Stimulated activated CD8-positive, alpha-beta memory T cell treated with anti-CD3 and anti-CD28 coated beads, Interleukin-2, amount 100 ng/mL, for 48 hours (primary cell): Measurements from ENCODE around the gene SLC35A3.
"Not testable (repeated sequence)": the region's sequence is repeated elsewhere in the genome, so short reads cannot be mapped to it uniquely, and the experiment has no call there.

Source experiments
- DNase-seq, 2 donors: peaks; one replicate each; pipeline ENCODE4 v3.0.0-alpha.2; 2020; ENCODE audit warnings: low read depth in 2 of 2

Gene SLC35A3

GRCh38 chr1:99969729-99970621 lies at the start of gene SLC35A3:
TSS of gene SLC35A3 (plus strand) at chr1:99969996. CDS start at chr1:99993555, 23,559 bp downstream.
- DNase-seq = peak; percentile 75 to 79

GRCh38 chr1:99934801-99935200 lies 35.0 kb upstream of the SLC35A3 start:
- DNase-seq = no peak

DNA sequence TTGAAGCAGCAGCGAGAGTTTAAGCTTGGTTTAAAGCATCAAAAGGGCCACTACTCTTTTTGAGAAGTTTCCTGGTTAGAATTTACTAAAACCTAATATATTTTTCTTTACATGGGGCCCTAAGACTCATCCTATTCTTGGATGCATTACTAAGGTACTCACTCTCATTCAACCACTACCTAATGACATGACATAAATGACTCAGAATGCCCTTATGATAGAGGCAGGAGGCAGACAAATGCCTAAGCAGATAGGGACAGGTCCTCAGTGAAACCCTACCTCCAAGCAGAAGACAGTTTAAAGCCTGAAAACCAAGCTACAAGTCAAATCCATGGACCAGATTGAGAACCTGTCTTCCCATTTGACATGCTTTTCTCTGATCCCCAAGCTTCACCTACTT lies 34.3 kb upstream of the SLC35A3 start:
- no peak for DNase-seq

- DNase-seq = no peak
Observed at GRCh38 chr1:99936071-99936470, 33.7 kb upstream of the SLC35A3 start.

GRCh38 chr1:99942723-99943122 lies 27.1 kb upstream of the SLC35A3 start:
- no peak for DNase-seq

DNA sequence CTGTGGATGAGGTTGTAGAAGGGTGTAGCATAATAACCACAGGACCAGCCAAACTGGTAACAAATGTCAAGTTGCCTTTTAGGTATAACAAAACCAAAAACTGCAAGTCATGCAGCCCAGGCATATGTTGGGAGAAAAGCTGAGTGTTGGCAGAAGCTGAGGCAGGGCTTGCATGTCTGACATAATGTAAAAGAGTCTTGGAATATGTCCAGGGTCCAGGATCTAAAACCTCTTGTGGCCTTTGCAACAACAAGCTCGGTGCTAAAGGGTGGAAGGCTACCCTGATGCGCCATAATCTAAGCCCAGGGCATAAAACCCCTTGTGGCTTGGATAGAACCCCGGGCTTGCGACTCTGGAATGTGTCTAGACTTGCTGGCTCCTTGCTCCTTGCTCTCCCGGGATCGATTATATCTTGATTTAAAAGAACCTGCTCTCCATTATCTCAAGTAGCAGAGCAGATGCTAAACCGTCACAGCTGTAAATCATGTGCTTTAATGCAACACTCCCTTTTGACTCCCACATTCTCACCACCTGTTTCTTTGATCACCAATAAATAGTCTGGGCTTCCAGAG lies 26.5 kb upstream of the SLC35A3 start:
- no peak for DNase-seq

DNA sequence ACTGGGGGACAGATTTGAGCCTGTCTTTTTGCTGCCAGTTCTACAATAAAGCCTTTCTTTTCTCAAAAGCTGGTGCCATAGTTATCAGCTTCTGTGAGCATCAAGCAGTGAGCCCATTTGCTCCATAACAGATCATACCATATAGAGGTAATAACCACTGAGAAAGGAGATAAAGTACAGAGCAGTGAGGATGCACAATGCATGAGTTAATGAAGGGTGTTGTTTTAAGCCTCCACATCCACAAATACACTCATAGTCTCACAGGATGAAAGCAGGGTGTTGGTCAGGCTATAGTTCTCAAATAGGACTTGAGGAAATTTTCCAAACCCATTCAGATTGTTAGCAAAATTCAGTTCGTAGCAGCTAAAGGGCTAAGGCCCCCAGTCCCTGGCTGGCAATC lies 25.6 kb upstream of the SLC35A3 start:
- no peak for DNase-seq

- no peak for DNase-seq
Observed at GRCh38 chr1:99945174-99945573, 24.6 kb upstream of the SLC35A3 start.

DNA sequence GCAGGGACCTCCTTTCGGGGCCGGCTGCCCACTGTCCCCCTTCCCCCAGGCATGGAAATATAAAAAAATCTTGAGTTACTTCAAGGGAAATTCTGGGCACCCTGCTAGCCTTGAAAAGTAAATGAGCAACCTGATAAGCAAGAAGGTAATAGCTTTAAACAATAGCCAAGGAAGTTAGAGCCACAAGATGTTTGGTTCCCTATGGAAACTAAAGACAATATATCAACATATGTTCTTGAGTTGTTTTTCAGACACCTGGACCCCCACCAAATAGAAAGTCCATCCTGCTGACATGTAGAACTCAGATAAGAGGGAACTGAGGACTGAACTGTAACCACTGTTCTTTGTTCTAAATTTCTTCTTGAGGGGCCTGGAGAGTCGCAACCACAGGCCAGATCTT lies 19.3 kb upstream of the SLC35A3 start:
- DNase-seq = no peak

GRCh38 chr1:99952522-99952921 lies 17.3 kb upstream of the SLC35A3 start:
- no peak for DNase-seq

DNA sequence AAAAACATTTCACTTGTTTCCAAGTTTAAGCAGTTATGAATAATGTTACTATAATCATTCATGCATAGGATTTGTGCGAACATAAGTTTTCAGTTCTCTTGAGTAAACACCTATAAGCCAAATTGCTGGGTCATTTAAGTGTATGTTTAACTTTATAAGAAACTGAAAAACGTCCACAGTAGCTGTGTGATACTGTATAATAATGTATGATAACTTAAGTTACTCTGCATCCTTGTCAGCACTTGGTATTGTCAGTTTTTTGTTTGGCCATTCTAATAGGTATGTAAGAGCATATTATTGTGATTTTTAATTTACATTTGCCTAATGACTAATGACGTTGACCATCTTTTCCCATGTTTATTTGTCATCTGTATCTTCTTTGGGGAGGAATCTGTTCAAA lies 14.4 kb upstream of the SLC35A3 start:
- DNase-seq = no peak

DNA sequence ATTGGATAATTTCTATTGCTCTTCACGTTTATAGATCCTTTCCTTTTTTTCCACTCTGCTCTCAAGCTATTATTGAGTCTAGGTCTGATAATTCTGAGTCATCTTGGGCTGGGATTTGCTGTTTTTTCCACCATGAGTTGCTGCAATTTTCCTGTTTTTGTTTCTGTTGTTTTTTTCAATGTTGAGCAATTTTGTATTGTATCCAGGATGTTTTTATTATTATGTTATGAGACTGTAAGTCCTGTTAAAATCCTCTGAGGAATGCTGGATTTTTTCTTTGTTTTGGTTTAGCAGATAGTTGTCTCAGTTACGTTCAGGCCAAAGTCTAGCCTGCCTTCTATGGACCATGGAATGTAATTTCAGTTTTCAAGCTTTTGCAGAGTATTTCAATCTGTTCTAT lies 13.0 kb upstream of the SLC35A3 start:
- DNase-seq = no peak

DNA sequence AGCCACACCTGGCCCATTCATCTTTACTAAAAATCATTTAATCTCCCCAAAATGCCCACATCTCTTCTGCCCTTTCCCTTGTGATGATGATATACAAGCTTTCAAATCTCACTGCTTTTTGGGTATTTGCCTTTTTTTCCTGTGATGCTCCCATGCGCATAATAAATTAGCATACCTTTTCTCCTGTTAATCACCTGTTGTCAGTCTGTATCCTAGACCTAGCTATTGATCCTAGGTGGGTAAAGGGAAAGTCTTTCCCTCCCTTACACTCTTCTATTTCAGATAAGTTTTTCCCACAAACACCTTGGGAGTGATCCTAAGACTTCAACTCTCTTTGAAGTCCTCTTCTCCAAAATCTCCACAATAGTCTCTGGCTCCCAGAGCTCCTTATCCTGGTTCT lies 12.0 kb upstream of the SLC35A3 start:
- DNase-seq = no peak

- DNase-seq = not testable (repeated sequence)
Observed at GRCh38 chr1:99959189-99959705, 10.5 kb upstream of the SLC35A3 start.

DNA sequence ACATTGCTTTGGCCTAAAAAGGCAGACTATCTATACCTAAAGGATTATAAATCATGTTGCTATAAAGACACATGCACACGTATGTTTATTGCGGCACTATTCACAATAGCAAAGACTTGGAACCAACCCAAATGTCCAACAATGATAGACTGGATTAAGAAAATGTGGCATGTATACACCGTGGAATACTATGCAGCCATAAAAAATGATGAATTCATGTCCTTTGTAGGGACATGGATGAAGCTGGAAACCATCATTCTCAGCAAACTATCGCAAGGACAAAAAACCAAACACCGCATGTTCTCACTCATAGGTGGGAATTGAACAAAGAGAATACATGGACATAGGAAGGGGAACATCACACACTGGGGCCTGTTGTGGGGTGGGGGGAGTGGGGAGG lies 9.5 kb upstream of the SLC35A3 start:
- not testable (repeated sequence) for DNase-seq

DNA sequence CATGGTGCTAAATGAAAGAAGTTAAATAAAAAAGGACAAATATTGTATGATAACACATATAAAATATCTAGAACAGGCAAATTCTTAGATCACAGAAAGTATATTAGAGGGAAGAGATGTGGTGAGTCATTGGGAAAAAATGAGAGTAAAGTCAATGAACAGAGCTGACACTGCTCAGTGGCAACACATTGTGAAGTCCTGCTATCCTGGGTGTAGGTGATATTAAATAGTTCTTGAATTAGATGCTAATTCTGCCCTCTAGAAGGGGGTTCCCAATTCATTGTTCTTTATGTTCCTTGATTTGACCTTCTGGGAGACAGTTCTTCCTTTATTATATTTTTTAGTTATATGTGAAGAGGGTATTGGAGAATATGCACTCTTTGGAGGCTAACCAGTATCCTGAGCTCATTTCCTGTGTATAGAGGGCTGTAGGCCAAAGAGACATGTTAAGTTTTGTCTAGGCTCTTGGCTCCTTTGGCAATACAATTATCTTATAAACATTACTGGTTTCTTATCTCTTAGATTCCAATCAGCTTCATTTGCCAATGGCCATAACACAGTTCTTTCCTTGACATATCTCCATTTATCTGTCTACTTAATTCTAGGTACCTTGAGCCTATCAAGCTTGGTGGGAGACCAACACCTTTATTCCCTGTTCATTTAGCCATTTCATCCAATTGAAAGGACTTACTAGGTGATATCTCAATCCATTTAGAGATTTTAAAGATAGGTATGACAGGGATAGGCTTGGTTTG lies 6.6 kb upstream of the SLC35A3 start:
- no peak for DNase-seq

DNA sequence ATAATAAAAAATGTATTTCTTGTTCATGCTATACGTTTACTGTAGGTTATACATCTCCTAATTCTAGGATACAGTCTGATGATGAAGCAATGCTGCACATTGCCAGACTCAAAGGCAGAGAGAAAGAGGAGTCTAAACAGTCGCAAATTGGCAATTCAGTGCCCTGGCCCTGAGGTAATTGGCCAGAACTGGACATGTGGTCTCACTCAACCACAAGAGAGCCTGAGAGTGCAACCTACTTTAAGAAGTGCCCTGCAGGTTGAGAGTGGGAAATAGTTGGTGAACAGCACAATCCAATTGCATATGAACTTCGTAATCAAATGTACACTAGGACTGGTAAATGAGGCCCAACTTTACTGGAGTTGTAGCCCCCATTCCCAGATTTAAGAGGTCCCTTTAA lies 5.0 kb upstream of the SLC35A3 start:
- DNase-seq = no peak

DNA sequence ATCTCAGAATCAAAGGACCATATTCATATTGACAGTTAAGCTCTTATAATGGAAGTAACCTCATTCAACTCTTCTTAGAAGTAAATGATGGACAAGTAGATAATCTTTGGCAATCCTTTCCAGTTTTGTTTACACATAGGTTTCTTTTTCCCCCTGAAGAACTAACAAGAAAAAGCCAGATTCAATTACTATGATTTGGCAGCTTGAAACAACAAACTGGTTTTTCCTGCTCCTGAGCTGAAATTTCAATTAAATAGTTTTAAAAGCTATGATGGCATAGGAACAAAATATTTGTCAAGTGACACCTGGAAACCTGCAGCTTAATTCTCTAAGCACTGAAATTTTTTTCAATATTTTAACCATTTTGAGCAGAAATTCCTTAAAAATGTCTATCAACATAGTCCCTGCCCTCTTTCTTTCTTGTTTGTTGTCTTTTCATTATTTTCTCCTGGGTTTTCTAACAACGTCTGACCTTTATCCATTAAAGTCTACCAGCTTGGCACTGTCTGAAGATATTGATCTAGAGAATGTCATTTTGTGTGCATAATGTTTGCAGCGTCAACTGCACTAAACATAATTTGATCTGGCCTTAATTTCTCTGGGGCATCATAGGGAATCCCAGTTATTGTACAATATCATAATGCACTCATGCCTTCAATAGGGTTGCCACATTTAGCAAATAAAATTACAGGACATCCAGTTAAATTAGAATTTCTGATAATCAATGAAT lies 4.0 kb upstream of the SLC35A3 start:
- no peak for DNase-seq

- no peak for DNase-seq
Observed at GRCh38 chr1:99968214-99968613, 1.6 kb upstream of the SLC35A3 start.

- no peak for DNase-seq
Observed at GRCh38 chr1:99969260-99969728, 502 bp upstream of the SLC35A3 start.

- no peak for DNase-seq
Observed at GRCh38 chr1:99970713-99971255, 988 bp downstream of the SLC35A3 start.
